ENCODE results near the gene MXRA8. TPM values are rescaled to one million over a fixed set of nuclear protein-coding genes. Genes with fewer than 3 reads are reported as not detected.

MXRA8 gene
- total and polyA plus RNA-seq, 9 of the 15 experiments (the other 6 are each of a cell fraction or from before 2014, with no cell fraction given), result 0.66 to 11.3 (median 6.3) TPM

- in situ Hi-C loops (cut with MboI), result no loop called here
- WGBS (ENCODE audit: insufficient coverage, low coverage, missing lambda C conversion rate), result 91% methylated on average over 37 of the region's 48 CpGs
- Histone ChIP-seq H3K79me2 (ENCODE audit: control insufficient read depth, insufficient read depth, low read length) (peaks cover 2% of the 10 kb centered on the region; the same call in 1 of the 3 replicates), H3K9me3 (replicated peaks; ENCODE audit: control insufficient read depth, insufficient read depth, low read depth, low read length) (peaks cover 6% of the 10 kb centered on the region), H3K9me1 (ENCODE audit: control insufficient read depth, insufficient read depth, low read length) (peaks cover 7% of the 10 kb centered on the region), H2AFZ (ENCODE audit: low read depth, low read length) (no peak overlapping the region), H3K36me3 (ENCODE audit: control insufficient read depth, insufficient read depth, low read length) (peaks cover 37% of the 10 kb centered on the region; the same call in 1 of the 3 replicates), H3K4me3 (no peak overlapping the region), H3K4me2 (ENCODE audit: insufficient read depth, low read length) (no peak overlapping the region), H3K9ac (ENCODE audit: insufficient read depth in 1 of 2, low read depth in 2 of 2, low read length in 2 of 2) (no peak overlapping the region), H3K4me1 (replicated peaks in 1 of 2; ENCODE audit: control insufficient read depth in 2 of 2, insufficient read depth in 2 of 2, low read length in 2 of 2) (peaks cover 0 to 96% of the 10 kb centered on the region in 2 experiments; a peak in 2 of 5 replicates), H3K27ac (ENCODE audit: extremely low read depth, low read depth, low read length) (no peak overlapping the region), H3K27me3 (ENCODE audit: control insufficient read depth in 2 of 2, insufficient read depth in 2 of 2, low read length in 2 of 2) (no peaks in the 10 kb centered on the region), H4K20me1 (replicated peaks; ENCODE audit: control insufficient read depth, insufficient read depth, low read length) (peaks cover 16% of the 10 kb centered on the region; the same call in 1 of the 2 replicates)
- no TSS peak for BruUV-seq (replicated peaks)
- no peak for ATAC-seq
- FAIRE-seq, result no peak
- POLR2A ChIA-PET, result interaction anchor here (0.6 to 1.7 kb wide), 4 partner anchors 13 to 350 kb away, joined by 3 to 9 read pairs (median 4); partner anchors contain the start of gene AURKAIP1
- intact Hi-C loops (cut with micrococcal nuclease), result no loop called here
- CTCF ChIA-PET (ENCODE audit: low intra/inter-chr PET ratio), result no interaction called here
- DNase-seq (ENCODE audit: extremely low read depth in 1 of 4, low spot score in 3 of 4), result no peak
- peak; percentile 88 for TF ChIP-seq ZBTB33 (CRISPR knock-in tag; IDR thresholded peaks at IDR 0.05)
- TF ChIP-seq MTF1 (CRISPR knock-in tag; IDR thresholded peaks at IDR 0.05; ENCODE audit: borderline replicate concordance), result no peak
- TF ChIP-seq SUPT5H (IDR thresholded peaks at IDR 0.05), result peak; percentile 18; the same call in 1 of the 2 replicates
- TF ChIP-seq IRF9 (tag; IDR thresholded peaks at IDR 0.05), result no peak
- no peak for TF ChIP-seq PURB (CRISPR knock-in tag; IDR thresholded peaks at IDR 0.05; ENCODE audit: low read depth)
- TF ChIP-seq TBP (optimal IDR thresholded peaks at IDR 0.05; ENCODE audit: low read depth, low read length), result no peak
- TF ChIP-seq HNRNPL (IDR thresholded peaks at IDR 0.05; ENCODE audit: low read depth, low read length), result peak; percentile 95
- peak; percentile 21 for TF ChIP-seq CCNT2 (IDR thresholded peaks at IDR 0.05; ENCODE audit: borderline replicate concordance, extremely low read depth, insufficient read length, low read depth, low read length)
- peak; percentile 8; the same call in 1 of the 2 replicates for TF ChIP-seq POLR2A (conservative IDR thresholded peaks at IDR 0.05)
- TF ChIP-seq NCOA2 (IDR thresholded peaks at IDR 0.05; ENCODE audit: partially characterized antibody in 2 of 2), result no peak
- TF ChIP-seq POLR2G (IDR thresholded peaks at IDR 0.05; ENCODE audit: low read depth, low read length), result peak; percentile 36
- 0 out of 2 replicates have a peak, but pooled peaks have one; percentile 3 for TF ChIP-seq POLR2AphosphoS5 (IDR thresholded peaks at IDR 0.05; ENCODE audit: control insufficient read depth, insufficient read depth, low read depth, low read length)
- 0 out of 2 replicates have a peak, but pooled peaks have one; percentile 21 for TF ChIP-seq SRSF1 (IDR thresholded peaks at IDR 0.05; ENCODE audit: low read depth, low read length)
Measured at GRCh38 chr1:1332774-1333480, 25.4 kb downstream of the MXRA8 start.
